Thymus (tissue), 11 donors: ENCODE data around the gene ZNF444. TPM values are rescaled to one million over a fixed set of nuclear protein-coding genes. Genes with fewer than 3 reads are reported as not detected.
"Not testable (repeated sequence)": the region's sequence is repeated elsewhere in the genome, so short reads cannot be mapped to it uniquely, and the experiment has no call there.

Experiments
- DNase-seq, 9 donors: peaks; one replicate each; pipeline ENCODE4 v3.0.0-alpha.2; 2013; ENCODE audit warnings: low spot score in 9 of 9, low read depth in 6 of 9, missing footprints in 1 of 9
- H3K27ac ChIP-seq, 2 donors: one replicate each; pipeline ENCODE4 v1.5.1; 2013; ENCODE audit warnings: control low read depth in 1 of 2, low read depth in 1 of 2, low read length in 1 of 2, mild to moderate bottlenecking in 1 of 2, moderate library complexity in 1 of 2
- H3K27me3 ChIP-seq, 2 donors: one replicate each; pipeline ENCODE4 v1.5.1; 2013; ENCODE audit warnings: low read length in 1 of 2; ENCODE audit not compliant: control insufficient read depth in 2 of 2, insufficient read depth in 1 of 2
- H3K36me3 ChIP-seq, 2 donors: one replicate each; pipeline ENCODE4 v1.5.1; 2013; ENCODE audit warnings: low read length in 1 of 2, mild to moderate bottlenecking in 1 of 2, moderate library complexity in 1 of 2; ENCODE audit not compliant: control insufficient read depth in 2 of 2, insufficient read depth in 2 of 2
- H3K4me1 ChIP-seq, 2 donors: one replicate each; pipeline ENCODE4 v1.5.1; 2013; ENCODE audit warnings: low read length in 2 of 2; ENCODE audit not compliant: control insufficient read depth in 2 of 2, insufficient read depth in 2 of 2
- H3K4me3 ChIP-seq, 2 donors: one replicate each; pipeline ENCODE4 v1.5.1; 2013; ENCODE audit warnings: low read length in 2 of 2, control low read depth in 1 of 2, mild to moderate bottlenecking in 1 of 2
- H3K9me3 ChIP-seq, 2 donors: one replicate each; pipeline ENCODE4 v1.5.1; 2013; ENCODE audit warnings: low read length in 1 of 2, mild to moderate bottlenecking in 1 of 2; ENCODE audit not compliant: control insufficient read depth in 2 of 2, insufficient read depth in 1 of 2
- WGBS: extraction: QIAGEN DNeasy Blood & Tissue Kit; methylation state at CpG from one replicate; pipeline ENCODE4 v1.1.7; 2013; 5-methylcytosine and 5-hydroxymethylcytosine counted together
- polyA plus RNA-seq: library from polyadenylated mRNA; stranded (reverse); fragments of 200-250 nt; gene quantifications from one replicate; pipeline ENCODE4 v1.2.3, GENCODE V29; 2013
- total RNA-seq: library from RNA; stranded (reverse); fragments of 120-200 nt; gene quantifications from one replicate; pipeline ENCODE4 v1.2.4, GENCODE V29; 2013
- donor health status: healthy.

Gene ZNF444
- total and polyA plus RNA-seq, 2 donors = 21.2 to 45.5 TPM

DNA sequence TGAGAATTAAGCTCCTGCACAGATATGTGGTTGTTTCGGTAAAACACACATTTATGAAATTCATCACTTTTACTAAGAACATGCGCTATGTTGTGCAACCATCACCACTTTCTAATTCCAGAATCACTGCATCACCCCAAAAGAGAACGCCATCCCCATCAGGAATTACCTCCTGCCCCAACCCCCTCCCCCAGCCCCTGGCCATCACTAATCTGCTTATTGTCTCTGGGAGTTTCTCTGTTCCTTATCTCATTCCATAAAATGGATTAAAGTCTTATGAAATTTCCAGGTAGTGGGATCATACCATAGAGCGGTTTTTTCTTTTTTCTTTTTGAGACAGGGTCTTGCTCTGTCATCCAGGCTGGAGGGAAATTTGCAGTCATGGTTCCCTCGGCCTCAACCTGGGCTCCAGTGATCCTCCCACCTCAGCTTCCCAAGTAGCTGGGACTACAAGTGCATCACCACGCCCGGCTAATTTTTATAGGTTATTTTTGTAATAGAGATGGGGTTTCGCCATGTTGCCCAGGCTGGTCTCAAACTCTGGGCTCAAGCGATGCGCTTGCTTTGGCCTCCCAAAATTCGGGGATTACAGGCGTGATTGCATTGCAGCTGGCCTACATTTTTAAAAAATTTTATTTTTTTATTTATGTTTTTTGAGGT is 53.0 kb downstream of the ZNF444 start:
- Histone ChIP-seq H3K27ac (no peak overlapping the region), H3K27me3 (no peaks in the 10 kb centered on the region), H3K4me1 (no peaks in the 10 kb centered on the region), H3K36me3 (no peaks in the 10 kb centered on the region), H3K9me3 (no peaks in the 10 kb centered on the region), H3K4me3 (no peak overlapping the region)
- WGBS = 97% methylated on average over 12 of the region's 12 CpGs
- DNase-seq = no peak

DNA sequence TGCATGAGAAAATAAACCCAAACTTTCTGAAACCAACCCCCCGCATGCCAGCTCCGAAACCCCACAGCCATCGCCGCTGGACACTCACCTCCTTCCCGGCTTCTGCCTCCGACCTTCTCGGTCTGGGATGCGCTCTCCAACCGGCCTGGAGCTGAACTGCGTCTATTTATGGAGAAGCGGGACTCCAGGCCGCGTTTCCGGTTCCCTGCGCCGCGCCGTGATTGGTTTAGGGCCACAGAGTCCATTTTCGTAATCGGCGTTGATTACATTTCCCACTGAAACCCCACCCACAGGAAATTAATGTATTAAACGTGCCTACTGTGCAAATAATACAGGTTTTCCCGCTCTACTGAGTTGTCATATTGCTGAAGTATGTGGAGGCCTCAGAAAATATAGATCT is 56.6 kb downstream of the ZNF444 start, which contains the start of gene ZSCAN5B:
ZSCAN5B (minus strand) TSS at position 138 of the 400 bp plus-strand sequence. CDS start 4,731 bp downstream, outside the sequence.
- H3K27me3 ChIP-seq, H3K4me3 ChIP-seq, DNase-seq, H3K4me1 ChIP-seq, H3K9me3 ChIP-seq, H3K36me3 ChIP-seq, H3K27ac ChIP-seq: not testable (repeated sequence)
- 95% methylated on average over 23 of the region's 23 CpGs for WGBS

DNA sequence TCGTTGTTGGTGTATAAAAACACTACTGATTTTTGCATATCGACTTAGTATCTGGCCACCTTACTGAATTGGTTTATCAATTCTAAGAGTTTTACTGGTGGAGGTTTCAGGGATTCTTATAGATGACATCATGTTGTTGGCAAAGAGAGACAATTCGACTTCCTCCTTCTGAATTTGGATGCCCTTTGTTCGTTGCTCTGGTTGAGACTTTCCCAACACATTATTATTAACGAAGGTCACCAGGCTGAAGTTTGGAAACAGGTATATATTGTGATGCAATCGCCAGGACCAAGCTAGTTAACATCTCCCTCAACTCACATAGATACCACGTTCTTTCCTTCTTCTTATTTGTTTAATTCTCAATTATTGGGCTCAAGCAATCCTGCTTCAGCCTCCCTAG is 58.6 kb downstream of the ZNF444 start:
- no peaks in the 10 kb centered on the region for H3K36me3 ChIP-seq
- no peak overlapping the region for H3K27ac ChIP-seq
- no peaks in the 10 kb centered on the region for H3K27me3 ChIP-seq
- no peak for DNase-seq
- WGBS = 83% methylated on average over 7 of the region's 7 CpGs
- no peaks in the 10 kb centered on the region for H3K4me1 ChIP-seq
- no peaks in the 10 kb centered on the region for H3K9me3 ChIP-seq
- no peak overlapping the region for H3K4me3 ChIP-seq

DNA sequence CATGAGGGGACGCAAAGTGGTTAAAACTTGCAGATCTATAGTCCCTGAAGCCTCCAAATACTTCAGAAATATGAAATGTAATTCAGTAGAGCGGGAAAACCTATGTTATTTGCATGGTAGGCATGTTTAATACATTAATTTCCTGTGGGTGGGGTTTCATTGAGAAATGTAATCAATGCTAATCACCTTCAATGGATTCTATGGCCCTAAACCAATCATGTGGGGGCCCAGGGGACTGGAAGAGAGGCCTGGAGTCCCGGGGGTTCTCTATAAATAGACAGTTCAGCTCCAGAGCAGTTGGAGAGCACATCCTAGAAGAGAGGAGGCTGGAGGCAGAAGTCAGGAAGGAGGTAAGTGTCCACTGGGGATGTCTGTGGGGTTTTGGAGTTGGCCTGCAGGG is 60.9 kb downstream of the ZNF444 start, which contains the start of gene ZSCAN5C:
ZSCAN5C (plus strand) TSS at position 301 of the 400 bp plus-strand sequence. CDS start 3,641 bp downstream, outside the sequence.
- no peak for DNase-seq
- WGBS = 80% methylated on average over 3 of the region's 3 CpGs
- no peaks in the 10 kb centered on the region for H3K9me3 ChIP-seq
- H3K4me1 ChIP-seq = no peaks in the 10 kb centered on the region
- H3K27ac ChIP-seq = no peak within 1 kb of the TSS
- H3K27me3 ChIP-seq = no peaks in the 10 kb centered on the region
- no peaks in the 10 kb centered on the region for H3K36me3 ChIP-seq
- no peak within 1 kb of the TSS for H3K4me3 ChIP-seq

DNA sequence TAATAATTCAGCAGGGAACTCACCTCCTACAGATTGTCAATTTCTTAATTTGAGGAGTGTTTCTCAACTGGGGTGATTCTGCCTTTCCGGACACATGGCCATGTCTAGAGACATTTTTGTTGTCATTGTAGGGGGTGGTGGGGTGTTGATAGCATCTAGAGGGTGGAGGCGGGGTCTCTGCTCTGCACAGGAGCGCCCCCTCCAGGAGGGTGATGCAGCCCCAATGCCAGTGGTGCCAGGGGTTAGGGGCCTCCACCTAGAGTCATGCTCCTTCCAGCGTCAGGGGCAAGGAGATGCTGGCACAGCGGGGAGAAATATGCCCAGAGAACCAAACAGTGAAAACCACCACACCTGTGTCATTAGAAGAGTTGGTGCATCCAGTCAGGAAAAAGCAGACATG is 66.5 kb downstream of the ZNF444 start:
- 82% methylated on average over 5 of the region's 5 CpGs for WGBS
- H3K4me3 ChIP-seq = not testable (repeated sequence)

DNA sequence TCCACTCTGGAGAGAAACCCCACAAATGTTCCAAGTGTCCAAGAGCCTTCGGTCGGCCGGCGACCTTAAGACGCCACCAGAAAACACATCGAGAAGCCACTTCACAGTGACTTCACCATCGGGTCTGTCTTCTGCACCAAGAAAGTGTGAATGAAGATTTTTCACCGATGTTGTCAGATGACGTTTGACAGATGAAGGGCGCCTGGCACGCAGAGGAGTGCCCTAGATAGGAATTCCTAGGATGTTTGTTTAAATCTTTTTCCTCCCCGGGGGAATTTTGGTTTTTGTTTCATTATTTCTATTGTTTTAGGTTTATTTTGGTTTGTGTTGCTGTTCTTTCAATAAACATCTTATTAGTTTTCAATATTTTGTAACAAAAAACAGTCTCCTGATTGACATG is 68.0 kb downstream of the ZNF444 start:
- H3K4me1 ChIP-seq = no peaks in the 10 kb centered on the region
- WGBS = 97% methylated on average over 12 of the region's 12 CpGs
- no peak for DNase-seq
- no peak overlapping the region for H3K4me3 ChIP-seq
- no peak overlapping the region for H3K27ac ChIP-seq
- H3K27me3 ChIP-seq = no peaks in the 10 kb centered on the region
- no peaks in the 10 kb centered on the region for H3K36me3 ChIP-seq
- no peaks in the 10 kb centered on the region for H3K9me3 ChIP-seq

More for the DNA sequence above, 66.5 kb downstream of the ZNF444 start:
- not testable (repeated sequence) for H3K27ac ChIP-seq, DNase-seq, H3K4me1 ChIP-seq, H3K27me3 ChIP-seq, H3K36me3 ChIP-seq, H3K9me3 ChIP-seq

DNA sequence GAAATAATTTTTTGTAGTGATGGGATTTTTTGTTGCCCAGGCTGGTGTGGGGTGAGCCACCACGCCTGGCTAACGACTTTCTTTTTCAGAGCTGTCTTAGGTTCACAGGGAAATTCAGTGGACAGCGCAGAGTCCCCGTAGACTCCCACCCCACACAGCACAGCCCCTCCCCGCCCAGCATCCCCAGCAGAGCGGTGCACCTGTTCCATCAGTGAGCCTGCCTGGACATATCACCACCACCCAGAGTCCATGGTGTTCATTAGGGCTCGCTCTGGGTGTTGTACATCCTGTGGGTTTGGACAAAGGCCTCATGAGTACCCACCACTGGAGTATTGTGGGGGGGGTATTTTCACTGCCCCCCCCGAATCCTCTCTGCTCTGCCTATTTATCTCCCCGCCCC is 68.9 kb downstream of the ZNF444 start:
- H3K36me3 ChIP-seq, H3K27me3 ChIP-seq, H3K9me3 ChIP-seq, DNase-seq, H3K4me1 ChIP-seq, H3K4me3 ChIP-seq, H3K27ac ChIP-seq: not testable (repeated sequence)
- WGBS = 94% methylated on average over 9 of the region's 9 CpGs

Other genes with a start within 250 kb of the ZNF444 start
- not detected for gene NLRP13, start 209.0 kb upstream of the ZNF444 start, total RNA-seq
- 0.02 TPM for gene NLRP13, start 209.0 kb upstream of the ZNF444 start, polyA plus RNA-seq
- not detected for gene NLRP8, start 193.5 kb upstream of the ZNF444 start, total RNA-seq
- not detected for gene NLRP8, start 193.5 kb upstream of the ZNF444 start, polyA plus RNA-seq
- gene NLRP5, start 154.5 kb upstream of the ZNF444 start, total RNA-seq = not detected
- 0.02 TPM for gene NLRP5, start 154.5 kb upstream of the ZNF444 start, polyA plus RNA-seq
- 19.4 TPM for gene ZNF787, start 20.0 kb upstream of the ZNF444 start, total RNA-seq
- gene ZNF787, start 20.0 kb upstream of the ZNF444 start, polyA plus RNA-seq = 19.8 TPM
- gene GALP, start 34.7 kb downstream of the ZNF444 start, total RNA-seq = not detected
- gene GALP, start 34.7 kb downstream of the ZNF444 start, polyA plus RNA-seq = 0.39 TPM
- not detected for gene ZSCAN5B, start 56.5 kb downstream of the ZNF444 start, total RNA-seq
- gene ZSCAN5B, start 56.5 kb downstream of the ZNF444 start, polyA plus RNA-seq = 0.05 TPM
- gene ZSCAN5C, start 61.0 kb downstream of the ZNF444 start, total RNA-seq = 0.05 TPM
- 0.16 TPM for gene ZSCAN5C, start 61.0 kb downstream of the ZNF444 start, polyA plus RNA-seq
- gene EDDM13, start 131.5 kb downstream of the ZNF444 start, total RNA-seq = 0.85 TPM
- gene EDDM13, start 131.5 kb downstream of the ZNF444 start, polyA plus RNA-seq = 3.1 TPM
- 7.4 TPM for gene ZSCAN5A, start 173.6 kb downstream of the ZNF444 start, total RNA-seq
- gene ZSCAN5A, start 173.6 kb downstream of the ZNF444 start, polyA plus RNA-seq = 4.9 TPM